HG03439 (cell line): ENCODE measurements around the gene RPGRIP1L.

Experiments used
- ATAC-seq: cut with Tn5 transposase; IDR thresholded peaks from one replicate; pipeline ENCODE4 v1.9.1; 2021; ENCODE audit warnings: mild to moderate bottlenecking, moderate library complexity; ENCODE audit not compliant: unreplicated experiment

Gene RPGRIP1L

DNA sequence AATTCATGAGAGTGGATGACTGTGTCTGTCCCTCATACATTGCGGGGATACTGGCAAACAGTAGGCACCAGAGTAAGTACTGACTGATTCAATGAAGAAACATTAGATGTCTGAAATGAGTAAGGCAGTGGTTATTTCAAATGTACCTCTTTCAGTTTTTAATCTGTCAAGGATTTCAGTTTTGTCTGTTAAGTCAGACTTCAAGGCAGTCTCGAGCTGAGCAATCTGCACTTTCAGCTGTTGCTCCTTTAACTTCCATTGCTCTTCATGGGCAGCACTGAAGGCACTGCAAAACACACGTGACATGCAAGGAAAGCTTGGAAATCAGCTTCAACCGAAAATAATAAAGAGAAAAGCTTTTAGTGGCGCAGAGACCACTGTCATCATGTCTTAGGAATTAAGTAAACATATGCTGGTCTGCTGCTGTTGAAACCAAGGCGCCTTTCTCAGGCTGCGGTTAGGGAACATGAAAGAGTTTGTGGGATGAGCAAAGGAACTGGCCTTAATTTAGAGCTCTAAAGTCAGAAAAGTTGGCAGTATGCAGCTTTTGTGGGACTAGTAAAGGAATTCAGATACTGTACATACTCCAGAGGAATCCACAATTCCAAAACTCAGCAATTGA, 38.8 kb downstream of the RPGRIP1L start:
- ATAC-seq, result peak; percentile 80

DNA sequence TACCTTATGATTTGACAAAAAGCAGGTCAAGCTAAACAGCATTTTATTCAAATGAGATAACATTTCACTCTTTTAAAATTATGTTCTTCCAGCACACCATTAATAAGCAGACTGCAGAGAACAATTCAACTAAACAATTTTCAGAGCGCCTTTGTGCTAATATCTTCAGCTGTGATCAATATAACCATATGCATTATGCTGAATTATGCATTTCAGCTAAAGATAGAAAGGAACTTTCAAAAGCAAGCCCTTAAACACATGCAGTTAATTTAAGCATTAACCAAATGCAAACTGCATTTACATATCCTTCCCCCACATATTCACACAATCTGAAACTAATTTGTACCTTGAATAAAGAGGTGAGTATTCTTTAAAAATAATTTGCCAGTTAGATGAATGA, 41.6 kb downstream of the RPGRIP1L start:
- no peak for ATAC-seq

DNA sequence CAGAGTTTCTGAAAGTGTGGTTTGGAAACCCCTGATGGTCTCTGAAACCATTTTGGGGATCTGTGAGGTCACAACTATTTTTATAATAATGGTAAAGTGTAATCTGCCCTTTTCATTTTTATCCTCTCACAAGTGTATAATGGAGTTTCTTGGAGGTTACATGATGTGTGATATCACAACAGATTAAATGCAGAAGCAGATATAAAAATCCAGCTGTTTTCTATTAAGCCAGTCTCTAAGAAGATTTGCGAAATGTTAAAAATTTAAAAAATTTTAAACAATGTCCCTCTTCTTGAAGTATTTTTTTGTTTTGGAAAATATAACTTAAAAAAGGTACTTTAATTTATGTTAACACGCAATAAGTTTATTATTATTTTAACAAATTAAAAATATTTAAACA, 48.7 kb downstream of the RPGRIP1L start:
- no peak for ATAC-seq

DNA sequence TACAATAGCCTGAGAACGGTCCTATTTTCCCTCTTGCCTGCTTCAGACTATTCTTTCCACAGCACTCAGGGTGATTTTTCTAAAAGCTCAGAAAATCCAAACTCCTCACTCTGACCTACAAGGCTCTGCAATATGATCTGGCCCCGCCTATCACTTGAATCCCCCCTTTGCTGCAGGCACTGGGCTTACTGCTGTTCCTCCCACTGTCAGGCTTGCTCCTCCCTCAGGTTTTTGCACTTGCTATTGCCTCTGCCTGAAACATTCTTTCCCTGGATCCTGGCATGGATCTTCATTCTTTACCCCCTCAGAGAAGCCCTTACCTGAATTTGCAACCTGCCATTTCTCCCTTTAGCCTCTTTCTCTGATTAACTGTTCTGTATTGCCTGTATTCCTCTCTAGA, 52.3 kb downstream of the RPGRIP1L start:
- ATAC-seq, result no peak

DNA sequence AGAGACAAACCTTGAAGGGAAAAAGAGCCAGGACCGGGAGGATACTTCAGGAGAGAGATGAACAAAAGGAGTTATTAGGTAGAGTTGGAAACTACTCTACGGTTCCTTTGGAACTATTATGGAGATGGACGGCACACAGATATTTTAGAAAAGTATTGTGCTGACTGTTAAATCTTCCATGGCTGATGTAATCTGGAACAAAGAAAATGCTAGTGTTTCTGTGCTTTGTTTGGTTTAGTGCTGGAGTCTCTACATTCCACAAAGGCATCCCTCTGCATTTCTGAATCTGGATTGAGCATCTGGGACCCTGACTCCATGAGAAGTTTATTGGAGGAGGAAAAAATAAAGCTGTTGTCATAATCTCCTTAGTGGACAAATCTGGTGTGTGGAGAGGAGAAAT, 57.2 kb downstream of the RPGRIP1L start:
- no peak for ATAC-seq

DNA sequence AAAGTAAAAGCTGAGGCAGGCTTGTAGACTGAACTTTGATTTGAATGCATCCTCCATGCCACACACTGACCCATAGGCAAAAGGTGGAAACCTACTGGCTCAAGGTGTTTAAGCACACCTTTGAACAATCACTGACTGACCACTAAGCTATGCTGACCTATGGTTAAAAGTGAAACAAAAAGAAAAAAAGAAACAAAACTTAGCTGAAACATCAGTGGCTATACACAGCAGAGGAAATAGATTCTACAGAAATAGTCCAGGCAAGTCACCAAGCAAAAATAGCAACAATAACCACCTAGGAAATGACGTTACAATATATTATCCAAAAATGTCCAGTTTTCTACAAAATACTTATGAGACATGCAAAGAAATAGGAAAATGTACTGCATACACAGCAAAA, 60.2 kb downstream of the RPGRIP1L start:
- no peak for ATAC-seq

DNA sequence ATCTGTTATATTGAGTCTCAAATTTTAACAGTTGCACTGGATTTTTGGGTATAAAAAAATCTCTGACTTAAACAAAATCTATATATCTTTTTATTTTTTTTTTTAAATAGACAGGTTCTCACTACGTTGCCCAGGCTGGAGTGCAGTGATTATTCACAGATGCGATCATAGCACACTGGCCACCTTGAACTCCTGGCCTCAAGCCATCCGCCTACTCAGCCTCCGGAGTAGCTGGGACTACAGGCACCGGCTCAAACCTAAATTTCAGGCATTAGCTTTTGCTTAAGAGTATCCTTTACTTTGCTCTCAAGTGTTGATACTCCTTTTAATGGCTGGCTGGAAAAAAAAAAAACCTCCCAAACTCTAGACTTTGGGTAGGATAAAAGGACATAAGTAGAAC, 61.6 kb downstream of the RPGRIP1L start:
- no peak for ATAC-seq

DNA sequence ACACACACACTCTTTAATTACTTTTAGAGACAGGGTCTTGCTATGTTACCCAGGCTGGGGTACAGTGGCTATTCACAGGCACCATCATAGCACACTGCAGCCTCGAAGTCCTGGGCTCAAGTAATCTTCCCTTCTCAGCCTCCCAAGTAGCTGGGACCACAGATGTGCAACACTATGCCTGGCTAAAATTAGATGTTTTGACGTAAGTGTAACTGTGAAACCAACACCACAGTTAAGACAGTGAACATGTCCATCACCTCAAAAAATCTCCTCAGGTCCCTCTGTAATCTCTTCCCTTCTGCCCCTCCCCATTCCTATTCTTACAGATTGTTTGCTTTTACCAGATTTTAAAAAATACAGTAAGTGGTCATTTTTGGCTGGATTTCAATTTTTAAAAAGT, 66.7 kb downstream of the RPGRIP1L start:
- no peak for ATAC-seq

DNA sequence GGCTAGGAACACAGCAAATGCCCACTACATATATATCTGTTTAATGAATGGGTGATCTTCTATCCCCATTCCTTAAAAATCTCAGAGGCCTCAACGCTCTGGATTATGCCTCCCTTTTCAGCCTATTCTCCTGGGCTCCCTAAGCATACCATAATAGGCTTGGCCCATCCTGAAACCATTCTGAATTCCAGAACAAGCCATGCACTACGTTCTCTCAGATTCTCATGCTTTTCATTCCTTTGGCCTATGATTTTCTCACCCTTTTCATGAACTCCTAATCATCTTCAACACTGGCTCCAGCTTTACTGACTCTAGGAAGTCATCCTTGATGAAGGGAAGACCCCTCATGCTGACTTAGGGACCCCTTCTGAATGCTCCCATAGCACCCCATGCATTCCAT, 71.1 kb downstream of the RPGRIP1L start:
- no peak for ATAC-seq

DNA sequence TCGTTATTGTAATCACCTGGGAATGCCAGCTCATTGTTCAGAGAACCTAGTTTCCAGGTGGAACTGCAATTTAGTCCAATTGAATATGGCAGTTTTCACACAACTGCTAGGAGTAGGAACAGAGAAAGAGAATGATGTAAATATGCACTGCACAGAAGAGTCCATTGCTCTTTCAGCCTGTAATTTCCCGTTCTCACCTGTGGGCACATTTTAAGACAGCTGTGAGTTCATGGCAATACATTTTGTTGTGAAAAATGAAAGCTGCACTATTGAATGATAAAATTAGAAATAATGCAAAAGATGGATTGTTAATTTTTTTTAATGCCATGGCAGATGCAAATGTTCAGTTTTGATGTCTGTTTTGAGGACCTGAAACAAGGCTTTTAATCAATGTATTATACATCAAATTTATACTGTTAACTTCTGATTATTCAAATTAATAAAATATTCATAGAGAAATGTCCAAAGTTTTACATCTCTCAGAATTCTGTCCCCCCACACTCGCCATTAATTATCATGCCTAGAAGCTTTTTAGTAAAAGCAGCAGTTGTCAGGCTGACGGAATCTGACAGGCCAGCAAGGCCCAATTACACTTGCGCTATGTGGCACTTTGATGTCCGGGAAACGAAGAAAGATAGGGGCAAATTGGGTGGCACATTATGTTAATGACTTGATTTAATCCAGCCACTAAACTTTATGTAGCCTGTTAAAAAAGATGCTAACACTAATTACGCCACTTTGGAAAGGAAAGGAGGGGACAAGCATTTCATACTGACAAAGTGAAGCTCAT, 72.2 kb downstream of the RPGRIP1L start:
- ATAC-seq, result no peak

DNA sequence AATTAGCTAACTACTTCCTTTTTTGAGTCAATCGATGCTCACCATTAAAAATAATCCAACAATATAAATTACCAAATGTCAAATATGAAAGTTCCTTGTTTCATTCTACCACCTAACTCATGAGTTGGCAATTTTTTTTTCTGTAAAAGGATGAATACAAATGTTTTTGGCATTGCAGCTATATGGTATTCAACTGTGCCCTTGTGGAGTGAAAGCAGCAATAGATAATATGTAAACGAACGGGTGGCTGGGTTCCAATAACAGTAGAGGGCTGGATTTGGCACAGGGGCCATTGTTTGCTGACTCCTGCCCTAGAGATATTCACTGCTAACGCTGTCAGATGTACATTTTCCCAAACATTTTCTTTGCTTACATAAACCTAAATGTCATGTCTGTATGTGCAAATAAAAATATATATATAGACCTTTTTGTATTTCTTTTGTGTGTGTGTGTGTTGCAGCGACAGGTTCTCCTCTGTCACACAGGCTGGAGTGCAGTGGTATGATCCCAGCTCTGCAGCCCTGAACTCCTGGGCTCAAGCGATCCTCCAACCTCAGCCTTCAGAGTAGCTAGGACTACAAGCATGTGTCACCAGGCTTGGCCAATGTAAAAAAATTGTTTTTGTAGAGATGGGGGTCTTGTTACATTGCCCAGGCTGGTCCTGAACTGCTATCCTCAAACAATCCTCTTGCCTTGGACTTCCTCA, 73.9 kb downstream of the RPGRIP1L start:
- no peak for ATAC-seq

DNA sequence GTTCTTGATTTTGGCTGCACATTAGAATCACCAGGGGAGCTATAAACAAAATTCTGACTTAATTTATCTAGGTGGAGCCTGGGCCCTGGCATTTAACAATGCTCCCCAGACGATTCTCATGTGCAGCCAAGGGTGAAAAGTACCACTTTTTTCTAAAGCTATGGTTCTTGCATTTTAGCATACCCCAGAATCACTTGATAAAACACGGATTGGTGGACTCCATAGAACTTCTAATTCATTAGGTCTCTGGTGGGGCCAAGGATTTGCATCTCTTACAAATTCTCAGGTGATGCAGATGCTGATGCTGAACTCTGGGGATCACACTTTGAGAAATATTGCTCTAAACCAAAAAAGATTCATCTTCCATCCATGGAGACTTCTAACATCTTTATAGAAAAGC, 74.5 kb downstream of the RPGRIP1L start:
- no peak for ATAC-seq

DNA sequence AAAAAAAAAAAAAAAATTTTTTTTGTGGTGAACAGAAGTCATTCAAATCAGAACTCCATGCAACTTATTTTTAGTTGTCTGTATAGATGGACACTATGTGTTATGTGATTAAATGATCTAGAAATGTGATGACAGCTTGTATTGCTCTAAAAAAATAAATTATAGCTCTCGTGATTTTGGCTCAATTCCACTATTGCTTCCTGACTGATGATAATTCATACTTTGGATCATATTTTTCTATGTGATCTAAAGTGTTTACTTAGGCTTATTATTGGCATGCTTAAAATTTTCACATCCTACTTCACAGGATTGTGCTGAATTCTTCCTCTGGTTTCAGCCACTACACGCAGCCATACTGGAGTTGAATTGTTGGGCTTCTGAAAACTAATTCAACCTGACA, 76.8 kb downstream of the RPGRIP1L start:
- ATAC-seq, result no peak

DNA sequence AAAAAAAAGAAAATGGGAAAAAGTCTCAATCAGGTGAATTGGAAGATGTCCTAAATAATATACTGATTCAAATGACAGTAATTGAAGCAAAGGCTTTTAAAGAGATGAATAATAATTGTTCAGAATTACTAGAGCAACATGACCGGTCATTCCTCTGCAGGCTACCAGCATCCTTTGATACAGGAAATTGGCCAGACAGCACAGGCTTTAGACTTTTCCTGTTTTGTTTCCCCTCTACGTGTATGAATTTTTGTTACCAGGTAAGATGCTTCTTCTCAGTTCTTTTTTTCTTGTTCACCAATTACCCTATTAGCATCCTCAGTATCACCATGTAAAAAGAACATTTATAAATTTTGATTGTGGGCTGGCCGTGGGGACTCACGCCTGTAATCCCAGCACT, 77.5 kb downstream of the RPGRIP1L start:
- no peak for ATAC-seq

DNA sequence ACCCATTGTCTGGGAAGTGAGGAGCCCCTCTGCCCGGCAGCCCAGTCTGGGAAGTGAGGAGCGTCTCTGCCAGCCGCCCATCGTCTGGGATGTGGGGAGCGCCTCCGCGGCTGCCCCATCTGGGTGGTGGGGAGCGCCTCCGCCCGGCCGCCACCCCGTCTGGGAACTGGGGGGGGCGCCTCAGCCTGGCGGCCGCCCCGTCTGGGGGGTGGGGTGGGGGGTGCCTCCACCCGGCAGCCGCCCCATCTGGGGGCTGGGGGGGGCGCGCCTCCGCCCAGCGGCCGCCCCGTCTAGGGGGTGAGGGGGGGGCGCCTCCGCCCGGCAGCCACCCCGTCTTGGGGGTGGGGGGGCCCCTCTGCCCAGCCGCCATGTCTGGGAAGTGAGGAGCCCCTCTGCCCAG, 78.4 kb downstream of the RPGRIP1L start:
- no peak for ATAC-seq

DNA sequence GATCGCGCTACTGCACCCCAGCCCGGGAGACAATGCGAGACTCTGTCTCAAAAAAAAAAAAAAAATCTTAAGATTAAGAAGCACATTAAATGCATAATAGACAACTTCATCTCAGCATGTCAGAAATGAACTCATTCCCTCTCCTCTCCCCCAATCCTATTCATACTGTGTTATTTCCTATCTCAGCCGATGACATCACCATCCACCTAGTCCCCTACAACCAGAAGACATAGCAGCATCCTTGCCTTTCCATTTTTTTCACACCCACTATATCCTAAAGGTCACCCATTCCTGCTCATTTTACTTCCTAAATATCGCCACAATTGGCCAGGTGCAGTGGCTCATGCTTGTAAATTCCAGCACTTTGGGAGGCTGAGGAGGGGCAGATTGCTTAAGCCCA, 81.3 kb downstream of the RPGRIP1L start:
- no peak for ATAC-seq

DNA sequence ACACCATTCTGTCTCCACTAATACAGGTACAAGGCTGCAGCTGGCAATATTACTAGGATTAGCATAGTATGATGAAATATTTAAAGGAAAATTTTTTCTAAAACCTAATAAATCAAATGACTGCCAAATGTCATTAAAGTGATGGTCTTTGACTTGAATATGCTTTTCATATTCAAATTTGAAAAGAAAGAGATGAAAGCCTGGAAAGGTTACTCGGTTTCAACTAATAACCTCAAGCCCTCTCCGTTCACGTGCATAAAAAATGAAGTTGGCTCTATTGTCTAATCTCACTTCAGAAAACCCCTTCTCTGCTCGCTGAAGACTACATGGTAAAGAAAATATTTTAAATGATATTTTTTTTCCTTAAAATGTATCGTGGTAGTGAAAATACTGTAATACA, 83.2 kb downstream of the RPGRIP1L start:
- no peak for ATAC-seq

DNA sequence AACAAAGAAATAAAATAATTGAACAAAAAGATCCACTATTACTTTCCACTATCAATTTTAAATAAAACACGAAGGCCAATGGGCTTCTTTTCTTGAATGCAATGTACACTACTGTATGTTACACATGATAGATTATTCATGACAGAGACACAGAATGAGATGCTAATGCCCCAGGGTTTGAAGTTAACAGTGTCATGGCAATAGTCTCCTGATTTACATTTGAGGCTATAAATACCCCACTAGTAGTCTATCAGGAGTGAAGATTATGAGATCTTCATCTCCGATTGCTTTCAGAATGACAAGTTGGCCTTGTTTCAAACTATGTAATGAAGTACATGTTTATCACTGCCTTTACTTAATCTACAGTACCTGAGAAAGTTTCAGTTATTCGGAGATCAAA, 84.4 kb downstream of the RPGRIP1L start:
- no peak for ATAC-seq

DNA sequence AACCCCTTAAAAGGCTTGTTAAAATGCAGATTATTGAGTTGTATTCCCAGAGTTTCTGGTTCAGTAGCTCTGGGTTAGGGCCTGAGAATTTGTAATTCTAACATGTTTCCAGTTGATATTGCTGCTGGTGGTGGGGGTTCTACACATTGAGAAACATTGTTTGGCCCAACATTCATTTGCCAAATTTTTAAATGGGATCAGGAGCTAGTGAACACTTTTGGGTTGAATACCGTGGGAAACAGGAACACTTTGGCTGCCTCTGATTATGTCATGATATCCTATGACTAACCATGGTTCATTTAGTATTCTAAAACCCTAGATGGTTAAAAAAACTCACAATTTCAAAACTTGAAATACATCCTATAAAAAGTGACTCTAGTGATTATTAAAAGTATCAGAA, 89.3 kb downstream of the RPGRIP1L start:
- no peak for ATAC-seq

DNA sequence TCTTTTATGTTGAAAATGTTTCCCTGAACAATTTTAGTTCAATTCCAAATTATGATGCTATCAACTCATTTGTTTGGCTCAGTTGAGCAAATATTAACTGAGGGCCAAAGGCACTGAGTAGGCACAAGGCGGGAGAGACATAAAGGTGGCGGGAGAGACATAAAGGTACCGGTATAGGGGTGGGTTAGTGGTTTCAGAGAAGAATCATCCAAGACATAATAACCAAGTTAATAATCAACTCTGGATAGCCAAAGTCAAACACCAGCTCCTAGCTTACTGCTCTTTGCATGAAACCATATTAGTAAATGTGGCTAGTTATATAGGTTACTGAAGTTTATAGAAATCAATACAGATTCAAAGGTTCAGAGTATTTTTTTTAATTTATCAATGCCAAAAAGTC, 91.7 kb downstream of the RPGRIP1L start:
- no peak for ATAC-seq

DNA sequence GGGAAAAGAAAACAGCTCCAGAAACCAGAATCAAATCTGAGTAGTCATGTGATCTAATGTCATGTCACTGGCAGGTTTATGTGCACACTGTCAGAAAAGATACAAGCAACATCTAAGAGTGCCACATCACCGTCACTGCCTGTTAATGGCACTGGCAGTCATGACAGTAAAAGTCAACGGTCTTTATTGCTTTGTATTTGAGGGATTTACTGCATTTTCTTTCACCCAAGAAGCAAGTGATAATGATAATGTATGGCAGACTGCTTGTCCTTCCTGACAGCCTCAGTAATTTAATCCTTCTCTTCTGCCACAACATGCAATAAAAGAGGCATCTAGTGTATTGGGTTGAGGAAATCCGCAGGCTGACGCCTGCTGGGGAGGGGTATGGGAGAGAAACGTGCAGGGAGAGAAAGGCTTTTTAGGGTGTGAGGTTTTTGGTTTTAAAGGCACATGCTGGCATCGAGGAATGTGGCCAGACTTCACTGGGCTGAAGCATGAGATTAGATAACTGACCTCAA, 92.4 kb downstream of the RPGRIP1L start:
- ATAC-seq, result no peak

DNA sequence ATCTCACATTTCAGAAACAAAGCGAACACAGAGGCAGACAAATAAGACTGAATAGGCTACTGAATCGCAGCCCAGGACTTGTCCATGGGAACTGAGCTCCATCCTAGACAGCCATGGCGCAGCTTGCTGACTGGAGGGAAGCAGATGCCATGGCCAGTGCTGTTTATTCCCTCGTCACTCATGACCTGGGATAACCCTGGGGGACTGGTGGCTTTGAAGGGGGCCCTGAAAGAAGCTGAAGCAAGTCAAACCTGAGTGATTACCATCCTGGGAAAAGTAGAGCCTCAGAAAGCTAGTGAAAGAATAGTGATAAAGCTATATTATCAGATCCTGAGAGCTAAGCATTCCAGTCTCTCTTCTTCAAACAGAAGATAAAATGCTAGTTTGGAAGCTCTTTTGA, 94.1 kb downstream of the RPGRIP1L start:
- no peak for ATAC-seq
